CD4-positive, alpha-beta T cell treated with Interleukin-15 for 1 hour (primary cell): Measurements from ENCODE around the gene ZNF142.

Experiments used
- DNase-seq: peaks from one replicate; pipeline ENCODE4 v3.0.0-alpha.2; 2020

ZNF142 gene, protein sequence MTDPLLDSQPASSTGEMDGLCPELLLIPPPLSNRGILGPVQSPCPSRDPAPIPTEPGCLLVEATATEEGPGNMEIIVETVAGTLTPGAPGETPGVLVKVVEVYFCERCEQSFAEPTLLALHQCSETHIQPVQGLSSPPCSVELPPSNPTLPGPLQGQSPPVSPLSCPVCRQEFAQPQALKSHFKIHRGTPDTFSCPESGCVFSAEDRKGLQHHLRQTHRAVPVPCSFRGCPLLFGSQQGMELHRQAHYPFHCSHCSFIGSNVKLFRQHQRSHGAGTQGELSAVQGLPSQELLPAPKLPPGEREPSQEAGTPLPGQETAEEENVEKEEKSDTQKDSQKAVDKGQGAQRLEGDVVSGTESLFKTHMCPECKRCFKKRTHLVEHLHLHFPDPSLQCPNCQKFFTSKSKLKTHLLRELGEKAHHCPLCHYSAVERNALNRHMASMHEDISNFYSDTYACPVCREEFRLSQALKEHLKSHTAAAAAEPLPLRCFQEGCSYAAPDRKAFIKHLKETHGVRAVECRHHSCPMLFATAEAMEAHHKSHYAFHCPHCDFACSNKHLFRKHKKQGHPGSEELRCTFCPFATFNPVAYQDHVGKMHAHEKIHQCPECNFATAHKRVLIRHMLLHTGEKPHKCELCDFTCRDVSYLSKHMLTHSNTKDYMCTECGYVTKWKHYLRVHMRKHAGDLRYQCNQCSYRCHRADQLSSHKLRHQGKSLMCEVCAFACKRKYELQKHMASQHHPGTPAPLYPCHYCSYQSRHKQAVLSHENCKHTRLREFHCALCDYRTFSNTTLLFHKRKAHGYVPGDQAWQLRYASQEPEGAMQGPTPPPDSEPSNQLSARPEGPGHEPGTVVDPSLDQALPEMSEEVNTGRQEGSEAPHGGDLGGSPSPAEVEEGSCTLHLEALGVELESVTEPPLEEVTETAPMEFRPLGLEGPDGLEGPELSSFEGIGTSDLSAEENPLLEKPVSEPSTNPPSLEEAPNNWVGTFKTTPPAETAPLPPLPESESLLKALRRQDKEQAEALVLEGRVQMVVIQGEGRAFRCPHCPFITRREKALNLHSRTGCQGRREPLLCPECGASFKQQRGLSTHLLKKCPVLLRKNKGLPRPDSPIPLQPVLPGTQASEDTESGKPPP (N-terminal part only)

DNA sequence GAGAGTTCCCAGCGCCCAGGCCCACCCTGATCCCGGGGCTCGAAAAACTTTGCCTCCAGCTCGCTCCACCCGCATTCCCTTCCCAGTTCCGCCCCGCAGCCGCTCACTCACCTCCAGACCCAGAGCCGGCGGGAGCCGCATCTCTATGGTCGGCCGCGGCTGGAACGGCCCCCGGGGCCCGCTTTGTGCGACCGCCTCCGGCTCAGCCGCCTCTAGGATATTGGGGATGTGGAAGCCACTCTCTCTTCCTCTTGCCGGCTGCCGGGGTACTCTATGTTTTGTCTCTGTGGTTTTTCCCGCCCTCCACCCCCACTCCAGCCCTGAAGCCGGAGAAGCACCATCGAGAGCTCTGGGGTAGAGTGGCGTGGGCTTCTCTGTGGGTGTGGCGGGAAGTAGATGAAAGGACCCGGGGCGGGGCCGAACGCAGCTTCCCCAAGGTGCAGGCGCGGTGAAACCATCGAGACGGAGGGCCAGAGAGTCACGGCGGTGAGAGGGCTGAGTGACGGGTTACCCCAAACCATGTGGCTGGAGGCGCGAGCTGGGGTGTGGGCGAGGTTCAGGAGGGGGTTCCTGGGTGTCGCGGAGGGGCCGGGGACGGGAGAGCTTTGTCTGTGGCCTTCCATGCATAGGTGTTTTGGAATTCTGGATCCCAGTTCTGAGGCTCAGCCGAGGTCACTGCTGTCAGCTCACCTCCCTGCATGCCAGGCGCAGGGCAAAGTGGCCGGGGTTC, at the start of gene ZNF142, which contains the start of gene BCS1L:
Gene ZNF142, minus strand, starts transcription at position 366 of the 730 bp plus-strand sequence. CDS start 3,194 bp downstream, outside the sequence.
Gene BCS1L, plus strand, starts transcription at position 426 of the 730 bp plus-strand sequence. CDS start 1,305 bp downstream, outside the sequence.
- peak; percentile 92 for DNase-seq

GRCh38 chr2:218708086-218708485, 48.7 kb upstream of the ZNF142 start:
- no peak for DNase-seq

DNA sequence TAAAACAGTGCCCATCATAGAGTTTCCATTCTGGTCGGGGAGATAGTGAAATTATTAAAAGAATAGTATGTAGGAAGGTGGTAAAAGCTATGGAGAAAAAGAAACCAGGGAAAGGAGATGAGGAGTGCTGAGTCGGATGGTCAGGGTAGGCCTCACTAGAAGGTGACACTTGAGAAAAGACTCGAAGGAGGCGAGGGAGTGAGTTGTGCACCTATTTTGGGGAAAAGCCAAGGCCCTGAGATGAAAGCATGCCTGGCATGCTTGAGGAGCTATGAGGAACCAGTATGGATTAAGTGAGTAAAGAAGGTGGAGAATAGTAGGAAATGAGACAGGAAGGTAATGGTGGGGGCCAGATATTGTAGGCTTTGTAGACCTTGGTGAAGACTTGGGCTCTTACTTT, 43.9 kb upstream of the ZNF142 start:
- no peak for DNase-seq

- DNase-seq: no peak
Measured at GRCh38 chr2:218701806-218702205, 42.4 kb upstream of the ZNF142 start.

DNA sequence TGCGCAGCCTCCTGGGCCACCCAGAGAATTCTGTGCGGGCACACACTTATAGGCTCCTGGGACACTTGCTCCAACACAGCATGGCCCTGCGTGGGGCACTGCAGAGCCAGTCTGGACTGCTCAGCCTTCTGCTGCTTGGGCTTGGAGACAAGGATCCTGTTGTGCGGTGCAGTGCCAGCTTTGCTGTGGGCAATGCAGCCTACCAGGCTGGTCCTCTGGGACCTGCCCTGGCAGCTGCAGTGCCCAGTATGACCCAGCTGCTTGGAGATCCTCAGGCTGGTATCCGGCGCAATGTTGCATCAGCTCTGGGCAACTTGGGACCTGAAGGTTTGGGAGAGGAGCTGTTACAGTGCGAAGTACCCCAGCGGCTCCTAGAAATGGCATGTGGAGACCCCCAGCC, 39.5 kb upstream of the ZNF142 start:
- DNase-seq: no peak

DNA sequence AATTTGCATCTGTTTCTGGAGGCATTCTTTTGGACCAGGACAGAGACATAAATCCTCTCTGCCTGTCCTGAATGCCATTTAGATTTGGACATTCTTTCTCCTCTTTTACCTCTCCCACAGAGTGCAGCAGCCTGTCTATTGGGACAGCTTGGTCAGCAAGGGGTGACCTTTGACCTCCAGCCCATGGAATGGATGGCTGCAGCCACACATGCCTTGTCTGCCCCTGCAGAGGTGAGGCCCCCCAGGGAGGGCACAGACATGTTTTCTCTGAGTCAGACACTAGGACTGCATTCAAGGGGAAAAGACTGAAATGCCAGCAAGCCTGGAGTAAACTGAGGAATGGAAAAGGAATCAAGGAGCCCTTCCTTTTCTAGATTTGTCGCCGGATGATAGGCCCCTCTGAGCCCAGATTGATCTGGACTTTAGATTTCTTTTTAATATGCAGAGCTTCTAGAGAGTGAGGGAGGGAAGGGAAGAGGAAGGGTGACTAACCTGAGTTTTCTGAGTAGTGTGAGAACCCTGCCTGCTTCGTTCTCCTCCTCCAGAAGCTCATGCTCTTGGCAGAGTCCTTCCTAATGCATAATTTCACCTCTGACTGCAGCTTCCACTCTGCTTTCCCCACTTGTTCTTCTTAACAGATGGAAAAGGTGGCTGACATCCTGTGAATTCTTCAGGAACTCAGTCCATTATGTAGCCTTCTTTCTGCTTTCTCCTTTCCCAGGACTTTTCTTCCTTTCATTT, 35.2 kb upstream of the ZNF142 start:
- no peak for DNase-seq

- no peak for DNase-seq
Measured at GRCh38 chr2:218691234-218691633, 31.8 kb upstream of the ZNF142 start.

- DNase-seq: peak; percentile 40
Measured at GRCh38 chr2:218687400-218688060, 28.1 kb upstream of the ZNF142 start.

GRCh38 chr2:218680061-218680460, 20.6 kb upstream of the ZNF142 start:
- DNase-seq: no peak

GRCh38 chr2:218679119-218679518, 19.7 kb upstream of the ZNF142 start:
- peak; percentile 65 for DNase-seq

GRCh38 chr2:218671654-218672566, 12.5 kb upstream of the ZNF142 start, which contains the start of the genes RNF25 and STK36:
Gene RNF25, minus strand, starts transcription at chr2:218672002. Its CDS starts 32 bp downstream, at chr2:218671970.
Gene STK36, plus strand, starts transcription at chr2:218672086. Its CDS starts 744 bp downstream, at chr2:218672830.
- peak; percentile 82 for DNase-seq

GRCh38 chr2:218671097-218671653, 11.8 kb upstream of the ZNF142 start:
- no peak for DNase-seq

- no peak for DNase-seq
Measured at GRCh38 chr2:218664653-218665052, 5.2 kb upstream of the ZNF142 start.

- no peak for DNase-seq
Measured at GRCh38 chr2:218663901-218664300, 4.5 kb upstream of the ZNF142 start.

DNA sequence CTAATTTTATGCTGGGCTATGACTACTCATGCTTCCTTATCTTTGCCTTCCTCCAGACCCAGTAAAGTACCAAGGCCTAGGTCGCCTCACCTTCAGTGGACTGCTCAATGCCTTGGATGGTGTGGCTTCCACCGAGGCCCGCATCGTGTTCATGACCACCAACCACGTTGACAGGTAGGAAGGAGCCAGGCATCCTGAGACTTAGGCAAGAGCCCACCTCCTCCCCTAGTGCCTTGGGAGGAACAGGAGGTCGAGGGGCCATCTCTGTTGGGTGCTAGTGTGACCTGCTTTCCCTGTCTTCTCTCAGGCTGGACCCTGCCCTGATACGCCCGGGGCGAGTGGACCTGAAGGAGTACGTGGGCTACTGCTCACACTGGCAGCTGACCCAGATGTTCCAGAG, 3.4 kb upstream of the ZNF142 start:
- DNase-seq: no peak

- DNase-seq: no peak
Measured at GRCh38 chr2:218662377-218662776, 3.0 kb upstream of the ZNF142 start.

- DNase-seq: no peak
Measured at GRCh38 chr2:218659988-218660358, 550 bp upstream of the ZNF142 start.

DNA sequence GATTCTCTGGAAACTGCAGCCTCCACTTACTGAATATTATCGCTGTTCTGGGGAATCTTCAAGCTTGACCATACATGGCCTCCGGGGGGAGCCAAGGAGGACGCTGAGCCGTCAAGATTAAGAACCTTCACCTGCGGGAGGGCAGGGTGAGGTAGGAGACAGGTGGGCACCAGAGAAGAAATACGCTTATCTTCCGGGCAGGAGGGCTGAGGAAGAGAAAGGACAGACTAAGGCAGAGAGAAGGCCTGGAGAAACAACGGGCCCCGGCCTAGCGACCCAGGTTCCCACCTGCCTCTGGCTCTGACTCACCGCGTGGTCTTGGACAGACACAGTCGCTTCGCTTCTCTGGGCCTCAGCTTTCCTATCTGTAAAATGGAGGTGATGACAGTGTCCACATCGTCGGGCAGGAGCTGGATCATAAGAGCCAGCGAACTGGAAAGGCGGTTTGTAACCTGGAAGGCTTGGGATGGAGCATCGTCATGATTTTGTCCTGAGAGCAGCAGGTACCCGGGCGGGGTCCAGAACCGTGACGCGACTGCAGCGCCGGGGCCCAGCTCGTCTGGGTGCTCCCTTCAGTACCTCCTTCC, 659 bp downstream of the ZNF142 start:
- no peak for DNase-seq

GRCh38 chr2:218655751-218656150, 3.7 kb downstream of the ZNF142 start:
- DNase-seq: no peak
